C4-2B (cell line): ENCODE results near the gene GRIK4.

ENCODE experiments used
- CTCF ChIP-seq: fragments of 450-650 bp; conservative IDR thresholded peaks from 2 replicates; pipeline ENCODE4 v1.5.1; 2017; ENCODE audit warnings: mild to moderate bottlenecking
- ZFX ChIP-seq: fragments of 450-650 bp; IDR thresholded peaks from 2 replicates; pipeline ENCODE4 v1.6.1; 2017

GRCh38 chr11:120551191-120551590 is 39.6 kb downstream of the GRIK4 start:
- no peak for TF ChIP-seq CTCF
- no peak for TF ChIP-seq ZFX
